Measurements from ENCODE around the gene CEP164.

- no peak for TF ChIP-seq CTCF (IDR thresholded peaks at IDR 0.05 in 4 of 5, conservative IDR thresholded peaks at IDR 0.05 in 1 of 5)
- no peak for TF ChIP-seq POLR2A (IDR thresholded peaks at IDR 0.05)
These were observed 58.3 kb downstream of the CEP164 start for GRCh38 chr11:117385906-117386305.

All from gastrocnemius medialis (tissue), 4 donors.